GM21786 (cell line): ENCODE data around the gene RAB37.

Experiments used
- ATAC-seq: cut with Tn5 transposase; IDR thresholded peaks from one replicate; pipeline ENCODE4 v1.9.1; 2021; ENCODE audit not compliant: unreplicated experiment

The RAB37 gene

GRCh38 chr17:74728033-74728701, 8.9 kb upstream of the RAB37 start:
- ATAC-seq: no peak

GRCh38 chr17:74728702-74729075, 8.4 kb upstream of the RAB37 start:
- no peak for ATAC-seq

GRCh38 chr17:74729368-74729767, 7.7 kb upstream of the RAB37 start:
- ATAC-seq: no peak

GRCh38 chr17:74729866-74730265, 7.2 kb upstream of the RAB37 start:
- no peak for ATAC-seq

GRCh38 chr17:74730491-74731346, 6.3 kb upstream of the RAB37 start:
- ATAC-seq: no peak

- ATAC-seq: no peak
Observed at GRCh38 chr17:74731347-74731605, 5.8 kb upstream of the RAB37 start.

- ATAC-seq: no peak
Observed at GRCh38 chr17:74732042-74732867, 4.8 kb upstream of the RAB37 start.

GRCh38 chr17:74733365-74734122, 3.5 kb upstream of the RAB37 start:
- no peak for ATAC-seq

GRCh38 chr17:74734256-74734655, 2.8 kb upstream of the RAB37 start:
- no peak for ATAC-seq

- ATAC-seq: no peak
Observed at GRCh38 chr17:74737299-74738050, 419 bp downstream of the RAB37 start.

GRCh38 chr17:74738051-74738996, 1.3 kb downstream of the RAB37 start:
- peak; percentile 52 for ATAC-seq

GRCh38 chr17:74739227-74739831, 2.3 kb downstream of the RAB37 start:
- ATAC-seq: no peak

- no peak for ATAC-seq
Observed at GRCh38 chr17:74740173-74740572, 3.1 kb downstream of the RAB37 start.

GRCh38 chr17:74740641-74741387, 3.8 kb downstream of the RAB37 start:
- ATAC-seq: no peak

GRCh38 chr17:74742153-74742515, 5.1 kb downstream of the RAB37 start:
- ATAC-seq: peak; percentile 37

- no peak for ATAC-seq
Observed at GRCh38 chr17:74742978-74743545, 6.0 kb downstream of the RAB37 start.

- ATAC-seq: no peak
Observed at GRCh38 chr17:74743755-74744154, 6.7 kb downstream of the RAB37 start.

GRCh38 chr17:74744349-74744713, 7.3 kb downstream of the RAB37 start:
- ATAC-seq: no peak
